Measurements from ENCODE around the gene ST6GALNAC6. TPM values are rescaled to one million over a fixed set of nuclear protein-coding genes. Genes with fewer than 3 reads are reported as not detected.

The ST6GALNAC6 gene
- total RNA-seq, 1 donor from 2014 or later: 77.0 TPM

GRCh38 chr9:127878001-127878651 is 21.3 kb downstream of the ST6GALNAC6 start:
- DNase-seq (ENCODE audit: extremely low spot score, unreplicated experiment): no peak
- no peak for TF ChIP-seq CTCF (IDR thresholded peaks at IDR 0.05)
- Mint-ChIP-seq H3K36me3 (ENCODE audit: unreplicated experiment) (no peaks in the 10 kb centered on the region), H3K27ac (ENCODE audit: unreplicated experiment) (no peak overlapping the region), H3K27me3 (ENCODE audit: unreplicated experiment) (no peaks in the 10 kb centered on the region), H3K9me3 (ENCODE audit: unreplicated experiment) (no peaks in the 10 kb centered on the region), H3K4me3 (ENCODE audit: unreplicated experiment) (peak overlapping the region; percentile 59), H3K4me1 (ENCODE audit: unreplicated experiment) (peaks cover 38% of the 10 kb centered on the region)

- Mint-ChIP-seq H3K4me3 (ENCODE audit: unreplicated experiment) (peak within 1 kb of the TSS; percentile 78), H3K9me3 (ENCODE audit: unreplicated experiment) (no peaks in the 10 kb centered on the region), H3K27ac (ENCODE audit: unreplicated experiment) (peak within 1 kb of the TSS; percentile 71), H3K4me1 (ENCODE audit: unreplicated experiment) (peaks cover 33% of the 10 kb centered on the region), H3K36me3 (ENCODE audit: unreplicated experiment) (no peaks in the 10 kb centered on the region), H3K27me3 (ENCODE audit: unreplicated experiment) (no peaks in the 10 kb centered on the region)
- DNase-seq (ENCODE audit: extremely low spot score, unreplicated experiment): no peak
- TF ChIP-seq CTCF (IDR thresholded peaks at IDR 0.05): no peak
These were observed 21.8 kb downstream of the ST6GALNAC6 start, which contains the start of gene AK1 for GRCh38 chr9:127877566-127877998. TSS of gene AK1 (minus strand) at chr9:127877675. CDS start at chr9:127874617, 3,058 bp downstream.

GRCh38 chr9:127876764-127877562 is 22.4 kb downstream of the ST6GALNAC6 start:
- no peak for TF ChIP-seq CTCF (IDR thresholded peaks at IDR 0.05)
- peaks cover 29% of the 10 kb centered on the region for H3K4me1 Mint-ChIP-seq (ENCODE audit: unreplicated experiment)
- H3K27me3 Mint-ChIP-seq (ENCODE audit: unreplicated experiment): no peaks in the 10 kb centered on the region
- peak overlapping the region; percentile 78 for H3K4me3 Mint-ChIP-seq (ENCODE audit: unreplicated experiment)
- peak overlapping the region; percentile 71 for H3K27ac Mint-ChIP-seq (ENCODE audit: unreplicated experiment)
- H3K36me3 Mint-ChIP-seq (ENCODE audit: unreplicated experiment): no peaks in the 10 kb centered on the region
- DNase-seq (ENCODE audit: extremely low spot score, unreplicated experiment): no peak
- H3K9me3 Mint-ChIP-seq (ENCODE audit: unreplicated experiment): no peaks in the 10 kb centered on the region

- peaks cover 7% of the 10 kb centered on the region for H3K36me3 Mint-ChIP-seq (ENCODE audit: unreplicated experiment)
- H3K27ac Mint-ChIP-seq (ENCODE audit: unreplicated experiment): no peak overlapping the region
- no peak for DNase-seq (ENCODE audit: extremely low spot score, unreplicated experiment)
- TF ChIP-seq CTCF (IDR thresholded peaks at IDR 0.05): no peak
- peaks cover 29% of the 10 kb centered on the region for H3K4me1 Mint-ChIP-seq (ENCODE audit: unreplicated experiment)
- no peaks in the 10 kb centered on the region for H3K9me3 Mint-ChIP-seq (ENCODE audit: unreplicated experiment)
- H3K27me3 Mint-ChIP-seq (ENCODE audit: unreplicated experiment): no peaks in the 10 kb centered on the region
- peak overlapping the region; percentile 78 for H3K4me3 Mint-ChIP-seq (ENCODE audit: unreplicated experiment)
These were observed 23.2 kb downstream of the ST6GALNAC6 start for GRCh38 chr9:127876026-127876763.
